ENCODE measurements around the gene HPS5. TPM values are rescaled to one million over a fixed set of nuclear protein-coding genes. Genes with fewer than 3 reads are reported as not detected.

HPS5 gene
- total RNA-seq, 1 experiment from 2014 or later: 39.2 TPM

DNA sequence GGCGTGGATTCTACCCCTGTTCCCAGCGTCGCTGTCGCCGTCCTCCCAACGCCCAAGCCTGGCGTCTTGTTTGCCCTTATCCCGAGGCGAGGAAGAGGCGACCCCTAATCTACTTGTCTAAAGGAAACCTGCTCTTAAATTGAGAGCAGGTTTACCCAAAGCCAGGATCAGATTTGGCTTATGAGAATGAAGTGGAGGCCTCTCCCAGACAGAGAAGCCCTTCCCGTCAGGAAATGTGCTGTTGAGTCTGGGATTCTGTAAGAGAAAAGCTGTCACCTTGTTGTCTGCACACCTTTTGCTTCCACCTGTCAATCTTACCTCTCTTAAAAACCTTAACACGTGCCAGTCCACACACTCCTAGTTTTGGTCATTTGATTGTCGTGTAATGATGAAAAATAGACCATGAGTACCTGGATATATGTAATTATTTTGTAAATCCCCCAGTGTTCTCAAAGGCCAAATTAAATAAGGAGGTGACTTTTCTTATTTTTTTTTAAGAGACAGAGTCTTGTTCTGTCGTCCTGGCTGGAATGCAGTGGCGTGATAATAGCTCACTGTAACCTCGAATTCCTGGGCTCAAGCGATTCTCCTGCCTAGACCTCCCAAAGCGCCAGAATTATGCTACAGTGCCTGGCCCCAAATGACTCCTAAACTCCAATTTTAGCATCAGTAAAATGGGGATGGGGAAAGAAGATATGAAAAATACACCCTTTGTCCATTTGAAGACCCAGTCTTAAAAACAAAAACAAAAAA lies 1.1 kb upstream of the HPS5 start:
- POLR2A ChIA-PET (ENCODE audit: unreplicated experiment): interaction anchor here (0.6 kb wide), 1 partner anchor 51 kb away, joined by 5 read pairs; no protein-coding TSS in a partner anchor

DNA sequence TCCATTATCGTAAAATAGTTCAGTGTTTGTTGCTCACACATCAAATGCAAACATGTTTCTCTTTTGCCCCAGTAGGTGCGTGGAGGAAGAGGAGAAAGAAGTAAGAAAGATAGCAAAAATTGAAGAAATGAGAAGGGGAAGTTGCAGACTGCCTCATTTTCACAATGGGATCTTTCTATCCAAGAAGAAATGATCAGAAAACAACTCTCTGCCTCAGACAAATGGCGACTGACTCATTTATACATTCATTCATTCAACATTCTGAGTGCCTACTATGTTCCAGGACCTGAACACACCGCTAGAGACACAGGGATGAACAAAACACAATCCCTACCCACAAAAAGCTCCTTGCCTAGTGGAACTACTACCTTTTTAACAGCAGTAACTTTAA lies 367 bp downstream of the HPS5 start:
- CTCF ChIA-PET: interaction anchor here (0.5 to 0.7 kb wide), 2 partner anchors 58 to 207 kb away, joined by 3 to 4 read pairs; no protein-coding TSS in a partner anchor
- TF ChIP-seq EZH2 (IDR thresholded peaks at IDR 0.05; ENCODE audit: low read depth): no peak
- TF ChIP-seq, protein P1, sequence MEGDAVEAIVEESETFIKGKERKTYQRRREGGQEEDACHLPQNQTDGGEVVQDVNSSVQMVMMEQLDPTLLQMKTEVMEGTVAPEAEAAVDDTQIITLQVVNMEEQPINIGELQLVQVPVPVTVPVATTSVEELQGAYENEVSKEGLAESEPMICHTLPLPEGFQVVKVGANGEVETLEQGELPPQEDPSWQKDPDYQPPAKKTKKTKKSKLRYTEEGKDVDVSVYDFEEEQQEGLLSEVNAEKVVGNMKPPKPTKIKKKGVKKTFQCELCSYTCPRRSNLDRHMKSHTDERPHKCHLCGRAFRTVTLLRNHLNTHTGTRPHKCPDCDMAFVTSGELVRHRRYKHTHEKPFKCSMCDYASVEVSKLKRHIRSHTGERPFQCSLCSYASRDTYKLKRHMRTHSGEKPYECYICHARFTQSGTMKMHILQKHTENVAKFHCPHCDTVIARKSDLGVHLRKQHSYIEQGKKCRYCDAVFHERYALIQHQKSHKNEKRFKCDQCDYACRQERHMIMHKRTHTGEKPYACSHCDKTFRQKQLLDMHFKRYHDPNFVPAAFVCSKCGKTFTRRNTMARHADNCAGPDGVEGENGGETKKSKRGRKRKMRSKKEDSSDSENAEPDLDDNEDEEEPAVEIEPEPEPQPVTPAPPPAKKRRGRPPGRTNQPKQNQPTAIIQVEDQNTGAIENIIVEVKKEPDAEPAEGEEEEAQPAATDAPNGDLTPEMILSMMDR (conservative IDR thresholded peaks at IDR 0.05): no peak
- Histone ChIP-seq H3K36me3 (ENCODE audit: low read depth) (peaks cover 22% of the 10 kb centered on the region), H3K4me2 (peak overlapping the region; percentile 85), H3K27ac (peak overlapping the region; percentile 93), H4K20me1 (ENCODE audit: insufficient read depth) (peaks cover 8% of the 10 kb centered on the region; the same call in 1 of the 2 replicates), H2AFZ (peak overlapping the region; percentile 95), H3K9me3 (ENCODE audit: insufficient read depth, low read depth) (no peaks in the 10 kb centered on the region), H3K9me2 (ENCODE audit: insufficient read depth) (no peaks in the 10 kb centered on the region), H3K79me2 (ENCODE audit: low read depth) (peaks cover 89% of the 10 kb centered on the region), H3K27me3 (ENCODE audit: insufficient read depth, low read depth) (no peaks in the 10 kb centered on the region), H3K4me3 (peak overlapping the region; percentile 82), H3F3A (ENCODE audit: insufficient read depth, low read depth) (peaks cover 20% of the 10 kb centered on the region; the same call in 1 of the 2 replicates), H3K4me1 (replicated peaks; ENCODE audit: insufficient read depth) (peaks cover 46% of the 10 kb centered on the region)
- BruUV-seq (replicated peaks): TSS peak; percentile 84
- no peak for DNase-seq
- intact Hi-C loops (cut with micrococcal nuclease; ENCODE audit: unreplicated experiment): loop anchor here (5.0 kb wide), 1 partner anchor 206 kb away; the partner anchor contains the start of gene TSG101
- POLR2A ChIA-PET (ENCODE audit: unreplicated experiment): interaction anchor here (0.6 to 1.1 kb wide), 3 partner anchors 8 to 194 kb away, joined by 3 to 11 read pairs (median 3); no protein-coding TSS in a partner anchor

More for the DNA sequence above, 1.1 kb upstream of the HPS5 start:
- Histone ChIP-seq H3K79me2 (ENCODE audit: low read depth) (peaks cover 91% of the 10 kb centered on the region), H3K4me2 (peak overlapping the region; percentile 85), H3F3A (ENCODE audit: insufficient read depth, low read depth) (peaks cover 28% of the 10 kb centered on the region), H3K36me3 (ENCODE audit: low read depth) (peaks cover 32% of the 10 kb centered on the region), H3K4me3 (peak overlapping the region; percentile 82), H3K9me2 (ENCODE audit: insufficient read depth) (no peaks in the 10 kb centered on the region), H3K27me3 (ENCODE audit: insufficient read depth, low read depth) (no peaks in the 10 kb centered on the region), H3K4me1 (replicated peaks; ENCODE audit: insufficient read depth) (peaks cover 45% of the 10 kb centered on the region), H2AFZ (peak overlapping the region; percentile 44; the same call in 1 of the 2 replicates), H4K20me1 (ENCODE audit: insufficient read depth) (peaks cover 8% of the 10 kb centered on the region; the same call in 1 of the 2 replicates), H3K27ac (peak overlapping the region; percentile 93), H3K9me3 (ENCODE audit: insufficient read depth, low read depth) (no peaks in the 10 kb centered on the region)
- DNase-seq: no peak
- intact Hi-C loops (cut with micrococcal nuclease; ENCODE audit: unreplicated experiment): loop anchor here (1.0 to 5.0 kb wide), 3 partner anchors 10 to 204 kb away; partner anchors contain the start of genes LDHA and TSG101
- TSS peak; percentile 41 for BruUV-seq (replicated peaks)
- CTCF ChIA-PET: no interaction called here
- TF ChIP-seq, protein P1 (conservative IDR thresholded peaks at IDR 0.05): no peak
- TF ChIP-seq EZH2 (IDR thresholded peaks at IDR 0.05; ENCODE audit: low read depth): no peak

DNA sequence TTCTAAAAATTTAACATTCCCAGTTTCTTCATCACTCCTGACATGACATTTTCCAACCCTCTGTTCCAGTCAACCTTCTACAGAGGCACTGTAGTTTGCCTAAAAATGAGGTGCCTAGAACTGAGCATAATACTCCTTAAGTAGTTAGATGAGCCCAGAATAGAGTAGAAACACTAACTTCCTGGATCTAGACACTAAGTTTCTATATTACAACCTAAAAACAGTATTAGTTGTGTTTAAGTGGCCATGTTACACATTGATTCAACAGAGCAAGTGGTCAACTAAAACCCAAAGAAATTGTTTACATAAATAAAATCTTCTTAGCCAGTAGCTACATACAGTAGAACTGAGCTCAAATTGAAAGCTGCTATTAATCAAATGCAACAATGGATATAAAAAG lies 1.3 kb downstream of the HPS5 start:
- no peak overlapping the region for H2AFZ ChIP-seq
- POLR2A ChIA-PET (ENCODE audit: unreplicated experiment): interaction anchor here (0.8 to 0.9 kb wide), 2 partner anchors 64 to 74 kb away, joined by 5 to 19 read pairs; partner anchors contain the start of gene LDHA
- no TSS peak for BruUV-seq (replicated peaks)
- peaks cover 52% of the 10 kb centered on the region for H3K4me1 ChIP-seq (replicated peaks; ENCODE audit: insufficient read depth)
- TF ChIP-seq, protein P1 (conservative IDR thresholded peaks at IDR 0.05): no peak
- TF ChIP-seq EZH2 (IDR thresholded peaks at IDR 0.05; ENCODE audit: low read depth): no peak
- no peaks in the 10 kb centered on the region for H3K9me2 ChIP-seq (ENCODE audit: insufficient read depth)
- H3K27me3 ChIP-seq (ENCODE audit: insufficient read depth, low read depth): no peaks in the 10 kb centered on the region
- intact Hi-C loops (cut with micrococcal nuclease; ENCODE audit: unreplicated experiment): loop anchor here (5.0 kb wide), 1 partner anchor 207 kb away; the partner anchor contains the start of gene TSG101
- H3K27ac ChIP-seq: peak overlapping the region; percentile 93; the same call in 1 of the 2 replicates
- peak overlapping the region; percentile 85 for H3K4me2 ChIP-seq
- H3K36me3 ChIP-seq (ENCODE audit: low read depth): peaks cover 16% of the 10 kb centered on the region
- peaks cover 8% of the 10 kb centered on the region; the same call in 1 of the 2 replicates for H4K20me1 ChIP-seq (ENCODE audit: insufficient read depth)
- peak overlapping the region; percentile 82 for H3K4me3 ChIP-seq
- CTCF ChIA-PET: interaction anchor here (0.6 kb wide), 1 partner anchor 206 kb away, joined by 3 read pairs; the partner anchor contains the start of gene TSG101
- H3K79me2 ChIP-seq (ENCODE audit: low read depth): peaks cover 89% of the 10 kb centered on the region
- no peak for DNase-seq
- H3F3A ChIP-seq (ENCODE audit: insufficient read depth, low read depth): peaks cover 14% of the 10 kb centered on the region; the same call in 1 of the 2 replicates
- H3K9me3 ChIP-seq (ENCODE audit: insufficient read depth, low read depth): no peaks in the 10 kb centered on the region

All from PC-9 (cell line).